Central memory CD8-positive, alpha-beta T cell (primary cell): ENCODE measurements around the gene ZNF12.

Experiments used
- ATAC-seq: fragments of 150-1000 bp; cut with Tn5 transposase; replicated peaks from 2 replicates; pipeline ENCODE4 v1.10.0; 2022; ENCODE audit warnings: mild to moderate bottlenecking, moderate FRiP score, moderate number of reproducible peaks; ENCODE audit not compliant: poor library complexity, severe bottlenecking; ENCODE audit errors: extremely low read depth
- DNase-seq, 2 donors: peaks; one replicate each; pipeline ENCODE4 v3.0.0; 2021; ENCODE audit warnings: low spot score in 2 of 2
- H3K27ac Mint-ChIP-seq: one replicate; pipeline ENCODE4 v1.8.0; 2022; ENCODE audit warnings: low read depth, mild to moderate bottlenecking, moderate library complexity, mixed read lengths
- H3K27me3 Mint-ChIP-seq: one replicate; pipeline ENCODE4 v1.8.0; 2022; ENCODE audit warnings: mixed read lengths
- H3K36me3 Mint-ChIP-seq: one replicate; pipeline ENCODE4 v1.8.0; 2022; ENCODE audit warnings: mild to moderate bottlenecking, moderate library complexity, mixed read lengths; ENCODE audit not compliant: insufficient read depth
- H3K4me1 Mint-ChIP-seq: one replicate; pipeline ENCODE4 v1.8.0; 2022; ENCODE audit warnings: mixed read lengths
- H3K4me3 Mint-ChIP-seq: one replicate; pipeline ENCODE4 v1.8.0; 2022; ENCODE audit warnings: mild to moderate bottlenecking, moderate library complexity, mixed read lengths
- H3K9me3 Mint-ChIP-seq: one replicate; pipeline ENCODE4 v1.8.0; 2022; ENCODE audit warnings: mixed read lengths

The ZNF12 gene

GRCh38 chr7:6649241-6649961 lies 57.3 kb downstream of the ZNF12 start:
- Mint-ChIP-seq H3K9me3 (no peaks in the 10 kb centered on the region), H3K27me3 (no peaks in the 10 kb centered on the region), H3K36me3 (peaks cover 29% of the 10 kb centered on the region), H3K4me3 (no peak overlapping the region), H3K4me1 (no peaks in the 10 kb centered on the region), H3K27ac (no peak overlapping the region)
- DNase-seq, result no peak
- no peak for ATAC-seq

GRCh38 chr7:6648815-6649104 lies 58.0 kb downstream of the ZNF12 start:
- peaks cover 29% of the 10 kb centered on the region for H3K36me3 Mint-ChIP-seq
- no peaks in the 10 kb centered on the region for H3K27me3 Mint-ChIP-seq
- H3K4me1 Mint-ChIP-seq, result no peaks in the 10 kb centered on the region
- no peak overlapping the region for H3K27ac Mint-ChIP-seq
- ATAC-seq, result no peak
- H3K4me3 Mint-ChIP-seq, result no peak overlapping the region
- no peak for DNase-seq
- H3K9me3 Mint-ChIP-seq, result no peaks in the 10 kb centered on the region

GRCh38 chr7:6648066-6648814 lies 58.5 kb downstream of the ZNF12 start:
- DNase-seq (no peak), ATAC-seq (no peak)
- no peaks in the 10 kb centered on the region for H3K27me3 Mint-ChIP-seq
- no peak overlapping the region for H3K27ac Mint-ChIP-seq
- H3K4me3 Mint-ChIP-seq, result no peak overlapping the region
- no peaks in the 10 kb centered on the region for H3K4me1 Mint-ChIP-seq
- peaks cover 29% of the 10 kb centered on the region for H3K36me3 Mint-ChIP-seq
- H3K9me3 Mint-ChIP-seq, result no peaks in the 10 kb centered on the region

- H3K4me3 Mint-ChIP-seq, result no peak overlapping the region
- H3K36me3 Mint-ChIP-seq, result peaks cover 29% of the 10 kb centered on the region
- no peaks in the 10 kb centered on the region for H3K27me3 Mint-ChIP-seq
- H3K4me1 Mint-ChIP-seq, result no peaks in the 10 kb centered on the region
- no peak overlapping the region for H3K27ac Mint-ChIP-seq
- DNase-seq (no peak), ATAC-seq (no peak)
- no peaks in the 10 kb centered on the region for H3K9me3 Mint-ChIP-seq
Observed at GRCh38 chr7:6647541-6647940, 59.2 kb downstream of the ZNF12 start.

GRCh38 chr7:6647080-6647479 lies 59.7 kb downstream of the ZNF12 start:
- H3K4me1 Mint-ChIP-seq, result no peaks in the 10 kb centered on the region
- no peaks in the 10 kb centered on the region for H3K9me3 Mint-ChIP-seq
- no peak for ATAC-seq
- DNase-seq, result no peak
- peaks cover 31% of the 10 kb centered on the region for H3K36me3 Mint-ChIP-seq
- no peaks in the 10 kb centered on the region for H3K27me3 Mint-ChIP-seq
- H3K4me3 Mint-ChIP-seq, result no peak overlapping the region
- H3K27ac Mint-ChIP-seq, result no peak overlapping the region

- Mint-ChIP-seq H3K4me1 (no peaks in the 10 kb centered on the region), H3K36me3 (peaks cover 29% of the 10 kb centered on the region), H3K27me3 (no peaks in the 10 kb centered on the region), H3K9me3 (no peaks in the 10 kb centered on the region), H3K27ac (no peak overlapping the region), H3K4me3 (no peak overlapping the region)
- DNase-seq, result no peak
- peak; percentile 10 for ATAC-seq
Observed at GRCh38 chr7:6646465-6646864, 60.3 kb downstream of the ZNF12 start.

GRCh38 chr7:6644728-6645127 lies 62.0 kb downstream of the ZNF12 start:
- ATAC-seq, result no peak
- Mint-ChIP-seq H3K4me3 (no peak overlapping the region), H3K27ac (no peak overlapping the region), H3K27me3 (no peaks in the 10 kb centered on the region), H3K36me3 (peaks cover 27% of the 10 kb centered on the region), H3K9me3 (no peaks in the 10 kb centered on the region), H3K4me1 (peaks cover 7% of the 10 kb centered on the region)
- no peak for DNase-seq

- H3K4me1 Mint-ChIP-seq, result peaks cover 13% of the 10 kb centered on the region
- H3K36me3 Mint-ChIP-seq, result peaks cover 29% of the 10 kb centered on the region
- no peaks in the 10 kb centered on the region for H3K27me3 Mint-ChIP-seq
- H3K4me3 Mint-ChIP-seq, result no peak overlapping the region
- H3K27ac Mint-ChIP-seq, result no peak overlapping the region
- DNase-seq (no peak), ATAC-seq (no peak)
- H3K9me3 Mint-ChIP-seq, result no peaks in the 10 kb centered on the region
Observed at GRCh38 chr7:6643915-6644625, 62.7 kb downstream of the ZNF12 start.

GRCh38 chr7:6642861-6643640 lies 63.7 kb downstream of the ZNF12 start:
- peaks cover 24% of the 10 kb centered on the region for H3K4me1 Mint-ChIP-seq
- H3K27ac Mint-ChIP-seq, result no peak overlapping the region
- H3K27me3 Mint-ChIP-seq, result no peaks in the 10 kb centered on the region
- ATAC-seq (no peak), DNase-seq (no peak)
- H3K4me3 Mint-ChIP-seq, result no peak overlapping the region
- peaks cover 29% of the 10 kb centered on the region for H3K36me3 Mint-ChIP-seq
- H3K9me3 Mint-ChIP-seq, result no peaks in the 10 kb centered on the region

GRCh38 chr7:6642239-6642839 lies 64.4 kb downstream of the ZNF12 start:
- peak overlapping the region; percentile 13 for H3K27ac Mint-ChIP-seq

GRCh38 chr7:6641305-6642035 lies 65.3 kb downstream of the ZNF12 start:
- H3K36me3 Mint-ChIP-seq, result peaks cover 27% of the 10 kb centered on the region
- no peaks in the 10 kb centered on the region for H3K27me3 Mint-ChIP-seq
- no peak overlapping the region for H3K4me3 Mint-ChIP-seq
- ATAC-seq (no peak), DNase-seq (no peak)
- H3K27ac Mint-ChIP-seq, result peak overlapping the region; percentile 13
- H3K9me3 Mint-ChIP-seq, result no peaks in the 10 kb centered on the region
- peaks cover 28% of the 10 kb centered on the region for H3K4me1 Mint-ChIP-seq

More at GRCh38 chr7:6642239-6642839, 64.4 kb downstream of the ZNF12 start:
- Mint-ChIP-seq H3K9me3 (no peaks in the 10 kb centered on the region), H3K36me3 (peaks cover 27% of the 10 kb centered on the region), H3K4me1 (peaks cover 28% of the 10 kb centered on the region), H3K27me3 (no peaks in the 10 kb centered on the region), H3K4me3 (no peak overlapping the region)
- ATAC-seq (no peak), DNase-seq (no peak)
